Activated CD8-positive, alpha-beta memory T cell treated with anti-CD3 and anti-CD28 coated beads, Interleukin-2, amount 50 U/mL, for 4 hours (primary cell): ENCODE measurements around the gene TMEM203.
"Not testable (repeated sequence)": the region's sequence is repeated elsewhere in the genome, so short reads cannot be mapped to it uniquely, and the experiment has no call there.

Experiments
- DNase-seq: peaks from one replicate; pipeline ENCODE4 v3.0.0-alpha.2; 2020

Gene TMEM203

DNA sequence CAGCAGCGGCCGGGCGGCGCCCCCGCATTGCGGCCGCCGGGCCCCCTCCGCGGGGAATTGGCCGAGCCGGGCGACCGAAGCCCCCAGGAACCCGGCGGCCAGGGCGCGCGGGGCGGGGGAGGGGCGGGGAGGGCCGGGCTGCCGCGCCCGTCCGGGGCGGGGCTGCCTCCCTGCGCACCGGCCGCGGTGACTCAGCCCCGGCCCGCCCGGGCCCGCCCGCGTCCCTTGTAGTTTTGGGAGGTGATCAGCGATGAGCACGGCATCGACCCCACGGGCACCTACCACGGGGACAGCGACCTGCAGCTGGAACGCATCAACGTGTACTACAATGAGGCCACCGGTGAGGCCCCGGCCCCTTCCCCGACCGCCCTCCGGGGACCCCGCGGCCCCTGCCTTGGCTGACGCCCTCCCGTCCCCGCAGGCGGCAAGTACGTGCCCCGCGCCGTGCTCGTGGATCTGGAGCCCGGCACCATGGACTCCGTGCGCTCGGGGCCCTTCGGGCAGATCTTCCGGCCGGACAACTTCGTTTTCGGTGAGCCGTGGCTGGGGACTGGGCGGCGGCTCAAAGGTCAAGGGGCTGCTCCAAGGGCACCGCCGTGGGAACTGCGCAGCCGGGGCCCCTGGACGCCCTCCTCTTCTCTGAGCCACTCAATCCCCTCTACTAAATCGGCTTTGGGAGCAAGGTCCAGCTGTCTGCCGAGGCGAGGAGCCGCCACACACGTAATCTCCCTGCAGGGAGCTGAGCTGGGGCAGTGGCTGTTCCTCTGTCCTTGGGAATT lies 36.2 kb upstream of the TMEM203 start:
- peak; percentile 81 for DNase-seq

DNA sequence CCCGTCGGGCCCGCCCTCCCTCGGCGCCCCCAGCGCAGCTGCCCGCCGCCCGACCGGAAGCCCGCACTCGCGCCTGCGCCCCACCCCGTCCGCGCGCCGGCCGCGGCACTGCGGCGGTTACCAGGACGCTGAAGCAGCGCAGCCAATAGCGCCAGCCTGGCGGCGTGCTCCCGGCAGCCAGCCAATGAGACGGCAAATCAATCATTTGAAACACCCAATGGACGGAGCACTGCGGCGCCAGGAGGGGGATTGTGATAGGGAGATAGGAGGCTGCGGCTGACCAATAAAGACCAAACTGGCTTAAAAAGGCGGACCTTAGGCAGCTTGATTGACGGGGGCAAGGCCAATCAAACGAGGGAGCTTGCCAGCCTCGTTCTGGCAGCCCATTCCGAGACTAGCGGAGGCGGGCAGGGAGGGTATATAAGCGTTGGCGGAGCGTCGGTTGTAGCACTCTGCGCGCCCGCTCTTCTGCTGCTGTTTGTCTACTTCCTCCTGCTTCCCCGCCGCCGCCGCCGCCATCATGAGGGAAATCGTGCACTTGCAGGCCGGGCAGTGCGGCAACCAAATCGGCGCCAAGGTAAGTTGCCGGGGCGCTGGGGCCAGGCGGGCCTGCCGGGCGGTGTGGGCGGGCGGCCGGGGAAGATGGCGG lies 35.5 kb upstream of the TMEM203 start, which contains the start of gene TUBB4B:
TSS of gene TUBB4B (plus strand) at position 447 of the 649 bp plus-strand sequence. CDS start at position 521, 74 bp downstream.
- DNase-seq, result peak; percentile 94

- DNase-seq, result peak; percentile 72
Observed at GRCh38 chr9:137240318-137240840, 34.9 kb upstream of the TMEM203 start.

GRCh38 chr9:137239541-137240200 lies 34.2 kb upstream of the TMEM203 start:
- not testable (repeated sequence) for DNase-seq

DNA sequence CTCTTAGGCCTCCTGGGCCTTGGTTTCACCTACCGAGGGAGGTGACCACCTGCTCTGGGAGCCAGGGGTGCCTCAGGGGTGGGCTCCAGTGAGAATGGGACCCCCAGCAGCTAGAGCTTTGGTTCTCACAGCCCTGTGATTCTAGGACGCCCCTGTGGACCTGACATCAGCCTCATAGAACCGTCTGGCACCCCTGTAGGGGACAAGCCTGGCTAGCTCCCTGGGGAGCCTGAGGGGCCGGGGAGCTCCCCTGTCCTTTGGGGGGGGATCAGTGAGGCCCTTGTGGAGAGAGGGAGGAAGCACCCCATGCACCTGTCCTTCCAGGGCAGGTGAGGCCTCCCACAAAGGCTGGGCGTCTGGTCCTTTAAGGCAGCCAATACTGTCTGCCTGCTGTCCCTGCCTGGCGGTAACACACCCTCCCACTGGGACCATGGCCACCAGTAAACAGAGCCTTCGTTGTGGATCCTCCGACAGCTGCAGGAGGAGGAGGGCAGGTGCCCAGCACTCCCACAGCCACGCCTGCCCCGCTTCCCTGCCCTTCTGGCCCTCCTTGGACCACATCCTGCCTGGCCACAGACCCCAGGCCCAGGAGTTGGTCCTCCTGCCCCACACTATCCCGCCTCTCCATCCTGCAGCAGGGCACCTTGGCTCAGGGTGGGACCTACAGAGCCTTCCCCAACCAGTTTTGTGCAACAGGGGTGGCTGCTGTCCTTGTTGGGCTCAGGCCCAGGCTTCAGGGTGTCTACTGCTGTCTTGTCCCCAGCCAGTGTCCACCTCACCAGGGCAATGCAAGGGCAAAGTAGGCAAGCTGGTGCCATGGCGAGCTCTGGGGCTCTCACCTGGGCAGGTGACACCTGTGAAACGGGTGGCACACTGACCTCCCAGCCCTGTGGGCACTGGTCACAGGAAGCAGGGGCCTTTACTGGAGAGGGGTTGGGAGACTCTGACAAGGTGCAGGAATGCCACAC lies 32.6 kb upstream of the TMEM203 start:
- no peak for DNase-seq

GRCh38 chr9:137236936-137237421 lies 31.5 kb upstream of the TMEM203 start:
- DNase-seq, result no peak

GRCh38 chr9:137236238-137236935 lies 30.9 kb upstream of the TMEM203 start:
- DNase-seq, result peak; percentile 94

GRCh38 chr9:137235424-137236237 lies 30.2 kb upstream of the TMEM203 start:
- no peak for DNase-seq

GRCh38 chr9:137234758-137235423 lies 29.4 kb upstream of the TMEM203 start:
- no peak for DNase-seq

GRCh38 chr9:137234055-137234697 lies 28.7 kb upstream of the TMEM203 start:
- no peak for DNase-seq

GRCh38 chr9:137233143-137233980 lies 27.9 kb upstream of the TMEM203 start:
- no peak for DNase-seq

- DNase-seq, result no peak
Observed at GRCh38 chr9:137232510-137232909, 27.1 kb upstream of the TMEM203 start.

DNA sequence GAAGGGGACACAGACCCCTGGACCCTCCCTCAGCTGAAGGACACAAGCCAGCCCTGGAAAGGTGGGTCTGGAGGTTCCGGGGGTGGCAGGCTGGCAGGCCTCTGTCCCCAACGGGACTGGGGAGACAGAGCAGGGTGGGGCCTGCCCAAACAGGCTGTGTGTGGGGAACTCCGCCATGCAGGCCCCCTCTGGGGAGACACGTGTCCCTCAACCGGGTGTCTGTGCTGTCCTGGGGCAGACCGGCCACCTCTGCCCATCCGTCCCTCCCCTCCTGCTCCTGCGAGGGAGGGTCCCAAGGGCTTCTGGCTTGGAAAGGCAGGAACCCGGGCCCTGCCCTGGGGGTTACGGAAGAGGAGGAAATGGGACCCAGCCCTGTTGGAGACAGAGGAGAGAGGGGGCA lies 26.7 kb upstream of the TMEM203 start:
- no peak for DNase-seq

DNA sequence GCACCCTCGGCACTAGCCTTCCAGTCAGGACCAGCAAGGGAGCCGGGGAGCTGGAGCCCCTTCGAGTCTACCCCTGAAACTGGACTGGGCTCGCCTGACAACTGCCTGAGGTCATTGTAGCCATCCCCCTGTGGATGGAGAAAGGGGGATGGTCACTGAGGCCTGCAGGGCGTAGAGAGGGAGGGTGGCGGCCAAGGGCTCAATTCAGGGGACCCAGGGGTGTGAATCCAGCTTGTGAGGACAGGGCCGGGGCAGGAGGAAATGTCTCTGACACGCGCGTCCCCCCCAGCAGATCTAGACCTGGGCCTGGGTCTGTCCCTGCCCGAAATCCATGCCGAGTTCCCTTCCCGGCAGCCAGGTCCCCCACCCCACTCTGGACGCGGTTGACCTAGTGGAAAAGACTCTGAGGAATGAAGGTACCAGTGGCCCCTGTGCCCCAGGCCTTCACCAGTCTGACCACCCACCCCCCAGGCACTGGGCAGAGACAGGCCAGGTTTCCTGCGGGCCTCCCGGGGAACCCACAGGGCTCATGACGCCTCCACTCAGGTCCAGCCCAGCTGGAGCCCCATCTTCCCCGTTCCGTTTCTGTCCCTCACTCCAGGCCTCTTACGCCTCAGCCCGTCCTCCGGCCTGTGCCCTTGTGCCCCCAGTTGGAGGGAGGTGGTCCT lies 26.1 kb upstream of the TMEM203 start:
- no peak for DNase-seq

GRCh38 chr9:137230705-137231371 lies 25.4 kb upstream of the TMEM203 start, which contains the start of gene SLC34A3:
Gene SLC34A3, plus strand, starts transcription at chr9:137230901. Its CDS starts 802 bp downstream, at chr9:137231703.
- no peak for DNase-seq

GRCh38 chr9:137229903-137230704 lies 24.7 kb upstream of the TMEM203 start:
- no peak for DNase-seq
